ENCODE results near the gene TRPM6. TPM values are rescaled to one million over a fixed set of nuclear protein-coding genes. Genes with fewer than 3 reads are reported as not detected.

Gene TRPM6
- total and polyA plus RNA-seq, 9 donors = 0.06 to 0.69 (median 0.25) TPM

GRCh38 chr9:74872619-74873233 is 15.0 kb downstream of the TRPM6 start:
- no peak overlapping the region for H3K4me3 ChIP-seq
- intact Hi-C loops (cut with DNase I) = no loop called here
- TF ChIP-seq EP300 (IDR thresholded peaks at IDR 0.05) (no peak), CTCF (IDR thresholded peaks at IDR 0.05) (no peak), POLR2A (IDR thresholded peaks at IDR 0.05) (no peak)
- H3K36me3 ChIP-seq = no peaks in the 10 kb centered on the region
- no peak for DNase-seq
- no peaks in the 10 kb centered on the region for H3K27me3 ChIP-seq
- no peaks in the 10 kb centered on the region for H3K9me3 ChIP-seq
- no peaks in the 10 kb centered on the region for H3K4me1 ChIP-seq (ENCODE audit: insufficient read depth)
- WGBS, 3 donors = 83 to 88% (median 87%) methylated on average over 9 of the region's 9 CpGs
- no peak overlapping the region for H3K27ac ChIP-seq

DNA sequence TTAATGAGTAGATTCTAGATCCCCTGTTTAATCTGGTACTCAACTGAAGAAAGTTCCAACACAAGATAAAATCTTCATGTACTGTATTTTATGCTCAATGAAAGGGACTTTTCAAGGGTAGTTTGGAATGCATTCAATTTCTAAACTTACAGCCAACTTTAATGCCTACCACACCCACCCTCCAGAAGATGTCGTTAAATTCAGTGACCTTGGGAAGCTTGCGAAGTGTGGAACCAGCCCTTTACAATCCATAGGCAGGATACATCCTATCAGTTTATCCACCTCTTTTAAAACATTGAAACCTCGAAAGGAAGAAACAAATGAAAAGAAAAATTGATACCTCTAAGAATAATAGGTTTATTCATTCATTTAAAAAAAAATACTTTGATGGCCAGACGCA is 20.2 kb downstream of the TRPM6 start:
- Histone ChIP-seq H3K4me1 (ENCODE audit: insufficient read depth) (no peaks in the 10 kb centered on the region), H3K4me3 (no peak overlapping the region), H3K36me3 (no peaks in the 10 kb centered on the region), H3K27ac (no peak overlapping the region), H3K9me3 (no peaks in the 10 kb centered on the region), H3K27me3 (no peaks in the 10 kb centered on the region)
- TF ChIP-seq POLR2A (IDR thresholded peaks at IDR 0.05) (no peak), CTCF (IDR thresholded peaks at IDR 0.05) (no peak), EP300 (IDR thresholded peaks at IDR 0.05) (no peak)
- 53 to 75% (median 62%) methylated on average over 4 of the region's 4 CpGs for WGBS, 3 donors
- intact Hi-C loops (cut with DNase I) = no loop called here
- DNase-seq = no peak

DNA sequence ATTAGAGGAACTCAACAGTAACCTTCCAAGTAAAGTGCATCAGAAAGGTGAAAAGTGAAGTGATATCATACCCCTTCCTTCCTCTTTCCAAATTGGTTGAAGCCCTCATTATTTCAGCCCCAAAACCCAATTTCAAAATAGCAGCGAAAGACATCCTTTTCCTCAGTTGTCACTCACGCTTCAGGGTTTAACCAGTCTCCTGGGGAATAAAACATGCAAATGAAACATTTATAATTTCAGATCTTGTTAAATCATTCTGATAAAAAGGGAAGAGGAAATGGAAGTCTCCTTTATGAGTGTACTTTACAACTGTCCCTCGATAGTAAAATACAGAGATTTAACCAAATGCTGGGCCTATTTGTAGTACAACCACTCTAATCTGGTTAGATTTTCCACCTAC is 22.5 kb downstream of the TRPM6 start:
- H3K27ac ChIP-seq = no peak overlapping the region
- no peaks in the 10 kb centered on the region for H3K36me3 ChIP-seq
- no peak for TF ChIP-seq EP300 (IDR thresholded peaks at IDR 0.05)
- TF ChIP-seq CTCF (IDR thresholded peaks at IDR 0.05) = no peak
- TF ChIP-seq POLR2A (IDR thresholded peaks at IDR 0.05) = no peak

DNA sequence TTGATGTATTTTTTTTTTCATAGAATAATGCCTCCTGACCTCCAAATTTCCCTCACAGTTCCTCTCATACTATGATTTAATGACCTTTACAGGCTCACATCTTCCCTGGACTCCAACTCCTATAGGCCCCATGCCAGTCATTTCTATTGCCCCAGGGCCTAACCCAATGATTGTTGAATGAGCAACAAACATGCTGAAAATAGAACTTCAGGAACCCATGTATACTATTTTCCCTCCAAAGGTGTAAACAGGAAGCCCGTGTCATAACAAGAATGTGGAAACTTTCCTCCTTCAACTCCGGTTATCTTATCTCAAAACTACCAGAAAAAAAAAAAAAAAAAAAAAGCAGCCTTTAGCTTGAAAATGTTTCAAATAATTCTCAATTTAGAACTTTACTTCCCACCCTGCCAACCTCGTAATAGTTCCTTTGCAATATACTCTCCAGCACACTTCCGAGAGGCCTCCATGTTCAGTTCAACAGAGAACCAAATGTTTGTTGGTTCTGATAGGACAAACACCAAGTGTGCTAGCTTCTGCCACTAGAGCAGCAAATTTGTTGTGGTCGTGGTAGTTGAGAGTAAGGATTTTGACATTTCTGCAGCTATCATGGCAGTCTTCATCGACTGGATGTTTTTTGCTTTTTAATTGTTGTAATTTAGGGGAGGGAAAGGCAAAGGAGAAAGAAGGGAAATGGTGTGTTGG is 25.8 kb downstream of the TRPM6 start:
- no peaks in the 10 kb centered on the region for H3K36me3 ChIP-seq
- no peaks in the 10 kb centered on the region for H3K9me3 ChIP-seq
- no peaks in the 10 kb centered on the region for H3K4me1 ChIP-seq (ENCODE audit: insufficient read depth)
- TF ChIP-seq POLR2A (IDR thresholded peaks at IDR 0.05) = no peak
- TF ChIP-seq CTCF (IDR thresholded peaks at IDR 0.05) = no peak
- TF ChIP-seq EP300 (IDR thresholded peaks at IDR 0.05) = no peak
- H3K27ac ChIP-seq = no peak overlapping the region
- WGBS, 3 donors = 57 to 71% (median 65%) methylated on average over 6 of the region's 6 CpGs
- no peaks in the 10 kb centered on the region for H3K27me3 ChIP-seq
- DNase-seq = no peak
- H3K4me3 ChIP-seq = no peak overlapping the region
- intact Hi-C loops (cut with DNase I) = no loop called here

More for the DNA sequence above, 22.5 kb downstream of the TRPM6 start:
- Histone ChIP-seq H3K4me1 (ENCODE audit: insufficient read depth) (no peaks in the 10 kb centered on the region), H3K4me3 (no peak overlapping the region), H3K27me3 (no peaks in the 10 kb centered on the region), H3K9me3 (no peaks in the 10 kb centered on the region)
- intact Hi-C loops (cut with DNase I) = no loop called here
- no peak for DNase-seq
- WGBS, 3 donors = 78 to 86% (median 82%) methylated on average over 3 of the region's 3 CpGs
